HCT116 (cell line): ENCODE results near the gene GKN1. TPM values are rescaled to one million over a fixed set of nuclear protein-coding genes. Genes with fewer than 3 reads are reported as not detected.

Experiments
- ATAC-seq: fragments of 200-7000 bp; cut with Tn5 transposase; 2 replicates; pipeline ENCODE4 v1.9.1; 2020; ENCODE audit warnings: mild to moderate bottlenecking, moderate library complexity
- BruUV-seq: library from RNA; stranded (reverse); fragments of 400-500 nt; replicated peaks from 2 replicates; lab custom pipeline; 2021; lab: Mats Ljungman, UMichigan
- CTCF ChIA-PET: fragments of 300-600 bp; sonication (Branson Sonifier 250); formaldehyde crosslinking; loops from one replicate; lab custom pipeline; 2021; ENCODE audit warnings: antibody characterized with exemption; lab: Charles Lee
- POLR2A ChIA-PET: fragments of 300-600, 350-600 bp; sonication (Branson Sonifier 250); formaldehyde crosslinking; loops from one replicate; lab custom pipeline; 2021; ENCODE audit warnings: antibody characterized with exemption; lab: Charles Lee
- RAD21 ChIA-PET, 2 experiments: fragments of 300-600 bp; sonication (Branson Sonifier 250); formaldehyde crosslinking; loops; one replicate each; lab custom pipeline; 2023; ENCODE audit warnings: low total read pairs in 2 of 2; ENCODE audit not compliant: uncharacterized antibody in 2 of 2, unreplicated experiment in 2 of 2, low non-redundant PET in 1 of 2; lab: Charles Lee
- DNase-seq: peaks from one replicate; pipeline ENCODE4 v3.0.0-alpha.2; 2010; ENCODE audit warnings: low read depth, low spot score
- H2AFZ ChIP-seq: fragments of 200-600 bp; shearing (Covaris generic), sonication (generic); 2 replicates; pipeline ENCODE4 v1.6.1; 2017; ENCODE audit warnings: low read depth, mixed run types, mixed read lengths, antibody characterized with exemption, low read length; ENCODE audit not compliant: poor library complexity, severe bottlenecking
- H3K27ac ChIP-seq: 2 replicates; pipeline ENCODE4 v1.5.1; 2012; ENCODE audit warnings: low read depth, low read length
- H3K27me3 ChIP-seq: fragments of 200-600 bp; sonication (generic); 2 replicates; pipeline ENCODE4 v1.6.1; 2016; ENCODE audit warnings: mixed run types, low read length, mixed read lengths; ENCODE audit not compliant: insufficient read depth
- H3K36me3 ChIP-seq, 2 experiments: fragments of 200-500 bp in 1 of 2; fragments of 200-600 bp in 1 of 2; sonication (Bioruptor generic) in 1 of 2; sonication (generic) in 1 of 2; 2 replicates each; pipeline versions ENCODE4 v1.5.1 to v1.6.1; 2014 to 2016; ENCODE audit warnings: low read length in 2 of 2, inconsistent platforms in 1 of 2, mixed read lengths in 1 of 2, mixed run types in 1 of 2; ENCODE audit not compliant: insufficient read depth in 2 of 2, control insufficient read depth in 1 of 2
- H3K4me1 ChIP-seq, 2 experiments: fragments of 200-600 bp in 1 of 2; sonication (generic) in 1 of 2; 2 replicates each; pipeline versions ENCODE4 v1.5.1 to v1.6.1; 2012 to 2017; ENCODE audit warnings: low read length in 2 of 2, inconsistent platforms in 1 of 2, mild to moderate bottlenecking in 1 of 2, mixed read lengths in 1 of 2, mixed run types in 1 of 2, moderate library complexity in 1 of 2; ENCODE audit not compliant: insufficient read depth in 2 of 2, control insufficient read depth in 1 of 2
- H3K4me2 ChIP-seq: fragments of 200-600 bp; sonication (generic); 2 replicates; pipeline ENCODE4 v1.6.1; 2017; ENCODE audit warnings: mixed run types, low read length, mixed read lengths
- H3K4me3 ChIP-seq, 2 experiments: fragments of 200-600 bp in 1 of 2; sonication (generic) in 1 of 2; replicated peaks in 1 of 2; 2 replicates each; pipeline ENCODE4 v1.5.1; 2011 to 2016; ENCODE audit warnings: low read length in 2 of 2, control low read depth in 1 of 2, low read depth in 1 of 2, mild to moderate bottlenecking in 1 of 2, mixed read lengths in 1 of 2, mixed run types in 1 of 2
- H3K79me2 ChIP-seq: fragments of 200-600 bp; sonication (generic); 2 replicates; pipeline ENCODE4 v1.6.1; 2017; ENCODE audit warnings: mild to moderate bottlenecking, mixed run types, low read length, moderate library complexity, mixed read lengths; ENCODE audit not compliant: insufficient read depth
- H3K9ac ChIP-seq: fragments of 200-600 bp; sonication (generic); 2 replicates; pipeline ENCODE4 v1.6.1; 2016; ENCODE audit warnings: low read length, mixed read lengths
- H3K9me2 ChIP-seq: fragments of 200-600 bp; sonication (generic), shearing (Covaris generic); 2 replicates; pipeline ENCODE4 v1.6.1; 2017; ENCODE audit warnings: mixed run types, mild to moderate bottlenecking, moderate library complexity; ENCODE audit not compliant: insufficient read depth
- H3K9me3 ChIP-seq, 2 experiments: fragments of 200-500 bp in 1 of 2; fragments of 200-600 bp in 1 of 2; sonication (Bioruptor generic) in 1 of 2; sonication (generic) in 1 of 2; 2 replicates each; pipeline ENCODE4 v1.6.1; 2014 to 2017; ENCODE audit warnings: low read length in 2 of 2, mixed read lengths in 2 of 2, inconsistent platforms in 1 of 2, low read depth in 1 of 2, mild to moderate bottlenecking in 1 of 2, mixed run types in 1 of 2, moderate library complexity in 1 of 2; ENCODE audit not compliant: control insufficient read depth in 1 of 2, insufficient read depth in 1 of 2
- H4K20me1 ChIP-seq: fragments of 200-600 bp; sonication (generic), shearing (Covaris generic); 2 replicates; pipeline ENCODE4 v1.6.1; 2017; ENCODE audit warnings: mixed run types, mild to moderate bottlenecking, moderate library complexity; ENCODE audit not compliant: insufficient read depth
- CBX3 ChIP-seq: IDR thresholded peaks from 2 replicates; pipeline ENCODE4 v1.6.1; 2012; ENCODE audit warnings: low read depth
- CTCF ChIP-seq, 3 experiments: fragments of 200-600 bp in 1 of 3; sonication (generic) in 1 of 3; IDR thresholded peaks in 2 of 3; conservative IDR thresholded peaks in 1 of 3; 2 replicates each; pipeline ENCODE4 v1.5.1; 2012 to 2017; ENCODE audit warnings: low read depth in 2 of 3, low read length in 2 of 3, antibody characterized with exemption in 1 of 3, borderline replicate concordance in 1 of 3, control low read depth in 1 of 3, mild to moderate bottlenecking in 1 of 3, mixed read lengths in 1 of 3, mixed run types in 1 of 3, moderate library complexity in 1 of 3; ENCODE audit not compliant: insufficient read depth in 1 of 3
- EZH2 ChIP-seq: fragments of 200-600 bp; sonication (generic); IDR thresholded peaks from 2 replicates; pipeline ENCODE4 v1.6.1; 2017; ENCODE audit warnings: antibody characterized with exemption, mixed run types
- JUND ChIP-seq: IDR thresholded peaks from 2 replicates; pipeline ENCODE4 v1.6.1; 2012
- POLR2A ChIP-seq: IDR thresholded peaks from 2 replicates; pipeline ENCODE4 v1.7.0; 2011; ENCODE audit warnings: borderline replicate concordance; ENCODE audit not compliant: insufficient read depth, insufficient read length; ENCODE audit errors: extremely low read depth
- TCF7L2 ChIP-seq: IDR thresholded peaks from 2 replicates; pipeline ENCODE4 v1.7.0; 2011; ENCODE audit warnings: borderline replicate concordance, inconsistent platforms; ENCODE audit not compliant: insufficient read depth, insufficient read length; ENCODE audit errors: extremely low read depth
- intact Hi-C: fragments of 100-400 bp; cut with micrococcal nuclease; formaldehyde crosslinking; loops from 2 replicates; pipeline ENCODE4 v1.10.0; 2022
- total RNA-seq: library from RNA; stranded (reverse); gene quantifications from one replicate; pipeline ENCODE4 v1.2.1, GENCODE V29; 2021; ENCODE audit not compliant: unreplicated experiment
- TF ChIP-seq, protein P1 (sequence below): IDR thresholded peaks from 2 replicates; pipeline ENCODE4 v1.6.1; 2012

GKN1 gene
- total RNA-seq, 1 experiment from 2014 or later = not detected

DNA sequence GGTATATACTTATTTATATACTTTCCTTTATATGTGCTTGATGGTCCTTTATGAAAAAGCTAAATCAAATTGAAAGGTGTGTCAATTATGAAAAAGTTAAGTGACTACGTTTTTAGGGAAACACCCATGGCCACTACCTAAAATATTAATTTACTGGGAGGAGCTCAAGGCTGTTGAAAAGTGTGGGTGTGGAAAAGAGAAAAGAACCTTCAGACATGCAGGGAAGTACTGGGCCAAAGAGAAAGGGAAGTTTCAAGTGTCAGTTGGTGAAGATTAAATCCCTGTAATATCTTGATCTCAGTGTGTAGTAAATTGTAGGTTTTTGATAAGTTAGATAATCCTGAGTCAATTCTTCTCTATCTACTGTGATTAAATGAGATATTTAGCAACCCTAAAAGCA, 6.2 kb upstream of the GKN1 start:
- DNase-seq (no peak), ATAC-seq (no peak)
- no peaks in the 10 kb centered on the region for H3K27me3 ChIP-seq
- no TSS peak for BruUV-seq
- no peak overlapping the region for H3K4me3 ChIP-seq
- no peak overlapping the region for H3K27ac ChIP-seq
- H3K4me1 ChIP-seq = peaks cover 0 to 14% of the 10 kb centered on the region in 2 experiments; a peak in 2 of 4 replicates
- intact Hi-C loops = no loop called here
- CTCF ChIA-PET = no interaction called here
- no peak overlapping the region for H3K4me2 ChIP-seq
- no peak overlapping the region for H2AFZ ChIP-seq
- no peak overlapping the region for H3K9ac ChIP-seq
- POLR2A ChIA-PET = no interaction called here
- no peaks in the 10 kb centered on the region for H3K9me3 ChIP-seq
- TF ChIP-seq CTCF (IDR thresholded peaks at IDR 0.05 in 2 of 3, conservative IDR thresholded peaks at IDR 0.05 in 1 of 3; ENCODE audit: borderline replicate concordance in 1 of 3, insufficient read depth in 1 of 3, low read depth in 2 of 3, low read length in 2 of 3) = no peak
- TF ChIP-seq, protein P1, sequence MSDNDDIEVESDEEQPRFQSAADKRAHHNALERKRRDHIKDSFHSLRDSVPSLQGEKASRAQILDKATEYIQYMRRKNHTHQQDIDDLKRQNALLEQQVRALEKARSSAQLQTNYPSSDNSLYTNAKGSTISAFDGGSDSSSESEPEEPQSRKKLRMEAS = no peak
- TF ChIP-seq POLR2A = no peak
- no peak for TF ChIP-seq TCF7L2
- no peak for TF ChIP-seq EZH2
- TF ChIP-seq CBX3 = no peak
- no peak for TF ChIP-seq JUND
- RAD21 ChIA-PET = no interaction called here
- no peaks in the 10 kb centered on the region for H3K79me2 ChIP-seq
- no peaks in the 10 kb centered on the region for H3K36me3 ChIP-seq
- no peaks in the 10 kb centered on the region for H4K20me1 ChIP-seq
- no peaks in the 10 kb centered on the region; the same call in 1 of the 2 replicates for H3K9me2 ChIP-seq
